SHP77 treated with DMSO at 0.1 percent for 48 hours (cell line): Measurements from ENCODE around the gene CTNNA2.
"Not testable (repeated sequence)": the region's sequence is repeated elsewhere in the genome, so short reads cannot be mapped to it uniquely, and the experiment has no call there.

Experiments
- DNase-seq: peaks from one replicate; lab custom pipeline; 2025; lab: John Stamatoyannopoulos, UW

The CTNNA2 gene

DNA sequence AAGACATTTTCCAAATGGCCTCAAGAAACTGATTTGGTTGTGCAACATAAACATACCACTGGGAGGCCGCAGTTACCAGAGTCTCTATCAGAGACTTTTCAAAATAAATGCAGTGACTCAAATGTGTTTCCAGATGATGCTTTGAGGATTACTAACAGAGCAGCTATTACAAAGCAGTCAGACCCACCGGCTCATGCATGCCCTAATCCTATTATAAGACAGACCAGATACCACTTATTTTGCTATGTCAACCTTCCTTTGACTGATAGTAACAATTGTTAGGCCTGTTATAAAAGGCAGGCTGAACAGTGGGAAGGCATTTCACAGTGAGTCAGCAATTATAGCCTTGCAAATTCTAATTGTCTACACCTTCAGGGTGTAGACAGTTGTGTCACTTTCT is 574.0 kb downstream of the CTNNA2 start:
- DNase-seq = no peak

DNA sequence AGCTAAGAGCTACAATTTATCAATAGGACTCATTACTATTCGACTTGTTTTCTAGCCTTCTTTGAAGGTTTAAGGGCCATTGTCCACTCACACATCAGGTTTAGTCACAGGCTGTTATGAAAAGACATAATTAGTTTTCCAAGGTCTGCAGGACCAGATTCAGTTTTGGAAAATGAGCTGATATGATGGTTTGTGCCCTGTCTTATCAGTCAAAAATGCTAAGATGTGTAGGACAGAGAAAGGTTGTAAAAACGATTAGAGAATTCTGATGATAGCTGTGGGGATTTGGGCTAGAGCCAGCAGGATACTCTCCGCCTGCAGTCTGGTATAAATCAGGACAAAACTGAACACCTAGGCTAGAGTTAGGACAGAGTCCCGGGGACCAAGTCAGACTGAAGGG is 578.4 kb downstream of the CTNNA2 start:
- no peak for DNase-seq

DNA sequence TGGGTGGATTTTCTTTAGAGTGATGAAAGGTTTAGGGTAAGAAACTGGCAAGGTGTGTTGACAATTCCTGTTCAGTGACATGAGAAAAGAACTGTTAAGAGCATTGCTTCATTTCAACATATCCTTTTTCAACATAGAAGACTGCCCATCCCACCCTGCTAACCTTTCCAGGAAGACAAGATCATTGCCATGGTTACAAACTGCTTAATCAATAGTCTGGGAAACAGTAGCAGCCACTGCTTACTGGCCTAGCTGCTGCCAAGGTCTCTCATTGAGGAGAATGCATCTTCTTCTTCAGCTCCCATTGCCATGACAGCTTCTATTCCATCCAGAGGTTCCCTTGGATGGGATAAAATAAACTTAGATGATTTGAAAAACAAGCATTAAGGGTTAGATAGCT is 579.6 kb downstream of the CTNNA2 start:
- no peak for DNase-seq

DNA sequence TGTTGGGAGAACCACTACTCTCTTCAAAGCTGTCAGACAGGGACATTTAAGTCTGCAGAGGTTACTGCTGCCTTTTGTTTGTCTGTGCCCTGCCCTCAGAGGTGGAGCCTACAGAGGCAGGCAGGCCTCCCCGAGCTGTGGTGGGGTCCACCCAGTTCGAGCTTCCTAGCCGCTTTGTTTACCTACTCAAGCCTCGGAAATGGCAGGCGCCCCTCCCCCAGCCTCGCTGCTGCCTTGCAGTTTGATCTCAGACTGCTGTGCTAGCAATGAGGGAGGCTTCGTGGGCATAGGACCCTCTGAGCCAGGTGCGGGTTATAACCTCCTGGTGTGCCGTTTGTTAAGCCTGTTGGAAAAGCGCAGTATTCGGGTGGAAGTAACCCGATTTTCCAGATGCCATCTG is 585.7 kb downstream of the CTNNA2 start:
- not testable (repeated sequence) for DNase-seq

DNA sequence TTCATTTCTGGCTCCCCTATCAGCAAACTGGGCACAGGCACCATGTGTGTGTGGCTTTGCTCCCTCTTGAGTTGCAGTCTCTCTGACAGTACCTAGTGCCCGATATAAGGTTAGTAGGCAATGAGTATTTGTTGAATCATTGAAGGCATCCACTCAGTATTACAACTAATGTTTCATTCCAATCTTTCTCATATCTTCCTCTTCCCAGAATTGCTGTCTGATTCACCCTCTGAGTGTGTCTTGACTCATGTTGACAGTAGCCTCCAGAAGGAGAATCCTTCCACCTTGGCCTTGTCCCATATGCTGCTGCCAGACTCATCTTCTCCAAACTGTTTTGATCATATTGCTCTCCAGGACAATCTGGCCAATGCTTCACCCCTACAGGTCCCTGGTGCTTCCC is 589.2 kb downstream of the CTNNA2 start:
- DNase-seq = no peak

DNA sequence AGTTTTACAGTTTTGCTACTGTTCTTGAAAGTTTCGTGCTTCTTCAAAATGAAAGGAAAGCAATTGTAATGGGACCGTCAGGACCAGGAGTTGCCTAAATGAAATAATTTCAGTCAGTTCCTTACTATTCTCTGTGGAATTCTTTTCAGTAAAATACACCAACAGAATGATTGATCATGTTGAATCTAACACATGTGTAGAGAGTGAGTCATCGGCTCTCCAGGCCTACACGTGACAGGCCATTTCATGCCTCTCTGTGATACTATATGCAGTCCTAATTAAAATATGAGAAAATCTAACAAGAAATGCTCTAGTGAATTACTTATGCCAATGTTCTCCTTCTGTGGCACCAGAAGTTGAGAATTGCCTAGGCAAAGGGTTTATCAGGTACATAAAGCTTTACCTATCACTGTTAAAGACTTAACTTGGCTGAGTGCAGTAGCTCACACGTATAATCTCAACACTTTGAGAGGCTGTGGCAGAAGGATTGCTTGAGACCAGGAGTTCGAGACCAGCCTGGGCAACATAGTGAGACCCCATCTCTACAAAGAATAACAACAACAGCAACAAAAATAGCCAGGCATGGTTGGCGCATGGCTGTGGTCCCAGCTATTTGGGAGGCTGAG is 592.3 kb downstream of the CTNNA2 start:
- DNase-seq = no peak

DNA sequence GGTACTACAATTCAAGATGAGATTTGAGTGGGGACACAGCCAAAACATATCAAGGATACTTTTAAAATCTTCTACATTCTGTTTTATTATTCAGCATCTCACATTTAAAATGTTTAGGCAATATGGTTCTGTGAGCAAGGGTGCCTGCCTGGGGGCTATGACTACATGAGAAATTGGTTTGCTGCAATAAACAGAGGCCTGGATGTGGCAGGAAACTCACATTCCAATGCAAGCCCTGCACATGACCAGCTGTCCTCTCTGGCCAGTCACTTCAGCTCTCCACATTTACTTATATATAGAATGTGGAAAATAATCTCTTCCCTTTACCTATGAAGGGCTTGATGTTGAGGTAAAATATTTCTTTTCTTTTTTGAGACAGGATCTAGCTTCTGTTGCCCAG is 598.3 kb downstream of the CTNNA2 start:
- DNase-seq = no peak

DNA sequence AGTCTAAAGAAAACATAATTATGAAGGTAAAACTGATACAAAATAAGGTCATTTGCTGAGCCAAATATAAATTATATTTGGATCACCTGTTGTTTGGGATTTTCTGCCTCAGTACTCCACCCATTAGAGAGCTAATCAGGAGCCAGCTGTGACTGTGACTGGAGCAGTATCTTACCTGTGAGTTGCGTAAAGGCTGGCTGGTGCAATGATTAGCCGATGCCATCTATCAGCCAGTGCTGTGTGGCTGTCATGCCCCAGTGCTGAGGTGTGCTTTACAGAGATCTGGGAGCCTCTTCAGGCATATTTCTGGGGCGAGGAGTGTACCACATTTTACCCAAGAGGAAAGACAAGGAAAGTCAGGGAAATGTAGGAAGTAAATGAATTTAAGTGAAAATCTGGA is 599.9 kb downstream of the CTNNA2 start:
- DNase-seq = no peak

DNA sequence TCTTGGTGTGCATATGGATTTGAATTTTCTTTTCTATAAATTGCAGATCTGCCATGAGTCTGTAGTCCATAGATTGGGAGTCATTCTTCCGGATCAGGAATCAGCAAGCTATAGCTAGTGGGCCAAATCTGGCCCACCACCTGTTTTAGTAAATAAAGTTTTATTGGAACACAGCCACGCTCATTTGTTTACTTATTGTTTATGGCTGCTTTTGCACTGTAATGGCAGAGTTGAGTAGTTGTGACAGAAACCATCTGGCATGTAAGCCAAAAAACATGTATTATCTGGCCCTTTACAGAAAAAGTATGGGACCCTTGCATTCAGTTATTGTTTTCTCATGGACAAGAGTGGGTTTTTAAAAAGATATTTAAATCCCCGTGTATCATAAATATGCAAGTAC is 600.5 kb downstream of the CTNNA2 start:
- DNase-seq = no peak

DNA sequence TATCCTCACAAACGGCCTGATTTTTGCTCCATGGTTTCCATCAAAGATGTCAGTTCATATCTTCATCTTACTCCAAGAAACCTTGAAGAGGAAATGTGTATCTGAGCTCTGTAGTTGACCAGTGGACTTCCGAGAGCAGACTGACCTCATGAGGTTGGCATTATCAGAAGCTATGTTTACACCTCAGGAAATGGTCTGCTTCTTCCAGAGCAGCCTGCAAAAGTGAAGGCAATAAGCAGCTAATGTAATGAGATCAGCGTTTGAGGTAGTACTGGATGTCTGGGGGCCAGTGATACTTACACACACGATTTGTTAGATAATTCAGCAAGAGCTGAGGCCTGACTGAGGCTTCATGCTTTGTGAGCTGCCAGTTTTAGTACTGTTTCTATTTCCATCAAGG is 602.0 kb downstream of the CTNNA2 start:
- no peak for DNase-seq

DNA sequence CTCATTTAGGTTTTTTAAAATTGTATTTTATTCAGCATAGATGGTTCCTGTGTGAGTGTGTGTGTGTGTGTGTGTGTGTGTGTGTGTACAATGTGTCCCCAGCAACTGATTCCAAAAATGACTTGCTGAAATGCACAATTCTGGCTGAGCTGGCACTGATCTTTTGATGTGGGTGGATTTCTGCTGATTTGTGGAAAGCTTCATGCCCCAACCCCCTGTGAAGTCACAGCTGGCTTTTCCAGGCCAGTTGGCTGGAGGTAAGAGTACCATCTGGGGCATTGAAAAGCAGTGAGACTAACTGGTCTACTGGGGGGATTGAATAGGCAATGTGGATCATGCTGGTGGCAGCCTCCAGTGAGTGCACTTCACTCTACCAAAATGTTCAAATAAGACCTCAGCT is 604.5 kb downstream of the CTNNA2 start:
- no peak for DNase-seq

DNA sequence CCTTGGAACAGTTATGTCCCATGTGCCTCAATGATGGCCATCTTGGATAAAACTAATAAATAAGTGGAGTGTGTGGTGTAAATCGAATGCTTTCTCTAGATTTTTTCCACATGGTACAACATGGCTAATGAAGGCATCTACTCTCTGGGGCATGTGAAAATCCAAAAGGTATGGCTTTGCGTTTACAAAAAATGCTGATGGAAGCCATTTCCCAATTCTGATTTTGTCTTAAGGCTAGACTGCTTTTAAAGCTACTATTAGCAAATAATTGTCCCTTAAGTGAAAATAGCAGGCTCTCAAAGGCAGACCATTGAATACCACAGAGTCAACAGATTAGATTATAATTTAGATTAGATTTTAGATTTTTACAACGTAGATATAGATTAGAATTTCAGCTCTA is 608.0 kb downstream of the CTNNA2 start:
- DNase-seq = no peak

DNA sequence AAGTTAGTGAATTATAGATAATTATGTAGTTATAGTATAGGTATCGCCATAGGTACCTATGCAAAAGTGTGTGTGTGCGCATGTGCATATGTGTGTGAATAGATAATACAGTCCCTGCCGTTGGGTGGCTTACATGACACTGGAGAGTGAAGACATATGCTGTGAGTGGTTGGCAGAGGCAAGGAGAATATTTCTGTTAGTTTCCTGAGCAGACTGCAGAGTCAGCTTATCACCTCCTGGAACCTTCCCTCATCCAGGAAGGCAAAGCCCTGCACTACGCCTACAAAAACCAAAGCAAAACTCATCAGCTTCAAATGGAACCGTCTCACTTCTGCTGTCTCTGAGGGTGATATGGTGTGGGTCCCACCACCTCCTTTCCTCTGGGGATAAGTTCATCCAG is 609.8 kb downstream of the CTNNA2 start:
- no peak for DNase-seq

DNA sequence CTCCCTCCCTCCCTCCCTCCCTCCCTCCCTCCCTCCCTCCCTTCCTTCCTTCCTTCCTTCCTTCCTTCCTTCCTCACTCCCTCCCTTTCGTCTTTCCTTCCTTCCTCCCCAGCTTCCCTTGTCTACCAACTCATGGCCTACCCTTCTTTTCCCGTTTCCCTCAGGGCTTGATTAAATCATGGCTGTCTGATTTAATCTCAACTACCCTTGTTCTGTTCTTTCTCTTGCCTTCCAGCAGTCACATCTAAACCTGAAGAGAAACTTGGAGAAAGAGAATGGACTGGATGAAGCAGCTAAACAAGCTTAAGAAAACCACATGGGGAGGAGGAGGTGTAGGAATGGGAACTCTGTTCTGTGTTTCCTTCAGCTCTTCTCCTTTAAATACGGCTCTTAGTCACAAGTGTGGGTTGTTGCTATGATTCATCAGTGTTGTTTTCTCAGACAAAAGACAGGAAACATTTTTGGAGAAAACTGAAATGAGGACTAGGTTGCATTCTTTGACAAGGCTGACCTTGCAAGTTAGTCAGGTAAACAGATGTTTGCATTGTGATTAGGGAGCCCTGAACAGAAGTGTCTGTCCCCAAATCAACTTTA is 613.8 kb downstream of the CTNNA2 start:
- no peak for DNase-seq

DNA sequence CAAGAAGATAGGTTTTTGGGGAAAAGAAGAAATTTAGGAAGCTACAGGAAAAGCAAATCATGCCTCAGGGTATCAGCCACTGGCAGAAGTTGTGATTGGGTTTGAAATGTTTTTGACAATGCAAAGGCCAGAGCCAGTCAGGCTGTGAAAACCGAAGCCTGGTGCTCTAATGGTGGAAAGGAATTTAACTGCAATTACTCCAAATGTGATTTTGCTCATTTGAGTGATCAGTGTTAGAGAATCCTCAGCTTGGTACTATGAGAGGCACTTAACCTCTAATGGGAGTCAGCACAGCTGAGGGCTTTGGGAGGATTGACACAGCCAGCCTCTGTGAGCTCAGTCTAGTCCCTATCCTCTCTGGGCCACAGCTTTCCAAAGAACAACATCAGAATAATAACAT is 615.2 kb downstream of the CTNNA2 start:
- no peak for DNase-seq

DNA sequence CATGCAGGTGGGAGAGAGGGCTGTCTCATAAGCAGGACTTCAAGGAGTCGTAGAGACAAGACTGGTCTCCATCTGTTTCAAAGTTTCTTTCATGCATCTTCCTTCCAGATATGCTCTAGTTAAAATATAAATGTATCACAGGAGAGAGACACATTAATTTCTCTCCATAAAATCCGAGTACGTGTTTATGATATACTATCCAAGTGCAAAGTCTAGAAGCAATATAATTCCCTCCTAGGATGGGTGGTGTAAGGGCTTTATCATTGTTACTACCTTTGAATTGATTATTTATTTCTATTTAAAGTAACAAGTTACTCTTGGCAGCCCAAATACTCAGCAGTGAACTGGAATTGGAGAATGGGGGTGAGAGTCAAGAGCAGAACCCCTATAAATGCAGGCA is 619.4 kb downstream of the CTNNA2 start:
- no peak for DNase-seq

DNA sequence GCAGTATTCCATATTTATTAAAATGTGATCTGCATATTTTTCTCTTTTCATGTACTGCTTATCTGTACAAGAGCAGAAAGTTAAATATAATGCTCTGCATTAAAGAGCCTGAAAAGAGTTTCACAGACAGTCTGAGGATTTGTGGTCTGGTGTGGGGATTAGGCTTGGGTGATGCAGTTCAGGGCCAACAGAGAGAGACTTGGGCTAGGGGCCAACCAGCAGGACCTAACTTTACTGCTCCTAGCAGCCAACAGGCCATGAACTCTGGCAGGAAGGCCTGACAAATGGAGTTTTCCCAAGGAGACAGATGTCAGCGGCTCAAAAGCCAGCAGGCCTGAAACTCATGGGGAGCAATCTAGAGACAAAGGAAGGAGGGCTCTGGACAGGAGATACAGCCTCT is 622.1 kb downstream of the CTNNA2 start:
- no peak for DNase-seq

DNA sequence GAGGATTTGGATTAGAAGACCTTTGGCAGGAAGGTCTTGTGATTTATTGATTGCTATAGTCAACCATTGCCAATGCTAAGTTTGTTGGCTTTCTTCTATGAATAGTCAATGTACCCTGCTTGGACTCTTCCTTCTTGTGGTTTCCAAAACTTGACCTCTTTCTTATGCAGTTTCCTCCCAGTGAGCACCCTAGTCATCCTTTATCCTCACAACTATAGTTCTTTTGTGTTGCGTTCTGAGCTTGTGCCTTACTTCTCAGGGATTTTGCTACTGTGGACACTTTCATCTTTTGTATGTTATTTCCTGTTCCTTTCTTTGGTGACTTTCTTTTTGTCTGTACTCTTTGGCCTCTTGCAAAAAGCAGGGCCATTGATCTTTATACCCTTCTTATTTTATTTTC is 623.5 kb downstream of the CTNNA2 start:
- no peak for DNase-seq

DNA sequence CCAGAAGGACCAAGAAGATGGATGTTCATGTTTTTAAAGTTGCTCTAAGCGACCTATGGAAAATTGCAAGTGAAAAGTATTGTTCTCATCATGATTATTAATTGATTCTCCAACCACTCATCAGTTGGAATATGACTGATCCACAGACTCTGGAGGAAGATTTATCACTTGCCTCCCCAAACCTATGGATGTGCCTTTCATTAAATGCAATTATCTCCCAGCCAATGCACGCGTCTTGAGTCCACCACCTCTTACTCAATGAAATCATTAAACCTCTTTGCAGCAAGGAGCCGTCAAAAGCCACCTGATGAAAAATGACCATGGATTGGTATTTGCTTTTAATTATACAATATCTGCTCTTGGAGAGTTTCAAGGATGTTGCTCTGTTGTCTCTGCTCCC is 626.1 kb downstream of the CTNNA2 start:
- no peak for DNase-seq

DNA sequence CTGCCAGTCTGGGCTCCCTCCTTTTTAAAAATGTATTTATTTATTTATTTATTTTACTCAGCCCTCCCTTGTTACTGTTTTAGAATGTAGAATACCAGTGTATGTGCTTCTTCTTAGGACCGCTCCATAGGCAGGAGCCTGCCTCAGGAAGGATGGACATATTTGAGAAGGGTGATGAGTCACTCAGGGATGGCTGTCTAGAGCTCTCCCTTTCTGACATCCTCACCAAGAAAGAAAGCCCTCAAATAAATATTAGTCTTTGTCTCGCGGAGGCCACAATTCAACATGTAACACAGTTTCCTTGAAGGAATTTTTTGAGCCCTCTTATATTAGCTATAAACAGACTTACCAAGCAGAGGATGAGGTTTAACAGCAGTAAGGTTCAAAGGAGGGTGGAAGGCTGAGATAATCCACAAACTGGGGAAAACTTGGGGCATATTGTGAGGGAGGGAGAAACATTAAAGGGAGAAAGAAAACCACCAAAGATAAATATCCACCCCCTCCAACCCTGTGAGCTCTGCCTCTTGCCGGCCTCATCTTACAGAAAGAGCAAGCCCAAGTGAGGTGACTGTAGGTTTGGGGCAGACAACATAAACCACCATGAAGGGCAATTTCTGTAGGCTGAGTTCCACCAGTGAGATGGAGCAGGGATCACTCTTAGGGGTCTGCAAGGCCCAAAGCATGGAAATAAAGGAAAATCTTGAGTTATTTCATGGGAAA is 628.3 kb downstream of the CTNNA2 start:
- DNase-seq = no peak

DNA sequence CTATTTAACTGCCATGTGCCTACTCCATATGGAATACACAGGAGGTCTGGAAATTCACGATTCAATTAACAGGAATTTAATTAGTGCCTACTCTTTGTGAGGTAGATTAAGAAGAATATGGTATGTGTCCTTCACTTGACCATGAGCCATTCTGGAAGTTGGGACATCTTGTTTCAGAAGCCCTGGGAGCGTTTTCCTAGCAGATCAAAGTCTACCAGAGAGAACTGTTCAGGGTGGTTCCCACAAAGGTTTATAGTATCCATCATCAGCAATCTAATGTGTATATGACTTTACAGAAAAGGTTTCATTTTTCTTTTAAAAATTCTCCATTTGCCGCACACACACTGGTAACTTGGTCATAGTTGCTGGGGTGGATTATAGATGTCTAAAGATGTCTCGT is 632.6 kb downstream of the CTNNA2 start:
- no peak for DNase-seq

DNA sequence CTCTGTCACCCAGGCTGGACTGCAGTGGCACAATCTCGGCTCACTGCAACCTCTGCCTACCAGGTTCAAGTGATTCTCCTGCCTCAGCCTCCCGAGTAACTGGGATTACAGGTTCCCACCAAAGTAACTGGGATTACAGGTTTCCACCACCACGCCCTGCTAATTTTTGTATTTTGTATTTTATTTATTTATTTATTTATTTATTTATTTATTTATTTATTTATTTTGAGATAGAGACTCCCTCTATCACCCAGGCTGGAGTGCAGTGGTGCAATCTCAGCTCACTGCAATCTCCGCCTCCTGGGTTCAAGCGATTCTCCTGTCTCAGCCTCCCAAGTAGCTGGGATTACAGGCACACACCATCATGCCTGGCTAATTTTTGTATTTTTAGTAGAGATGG is 633.9 kb downstream of the CTNNA2 start:
- DNase-seq = not testable (repeated sequence)

DNA sequence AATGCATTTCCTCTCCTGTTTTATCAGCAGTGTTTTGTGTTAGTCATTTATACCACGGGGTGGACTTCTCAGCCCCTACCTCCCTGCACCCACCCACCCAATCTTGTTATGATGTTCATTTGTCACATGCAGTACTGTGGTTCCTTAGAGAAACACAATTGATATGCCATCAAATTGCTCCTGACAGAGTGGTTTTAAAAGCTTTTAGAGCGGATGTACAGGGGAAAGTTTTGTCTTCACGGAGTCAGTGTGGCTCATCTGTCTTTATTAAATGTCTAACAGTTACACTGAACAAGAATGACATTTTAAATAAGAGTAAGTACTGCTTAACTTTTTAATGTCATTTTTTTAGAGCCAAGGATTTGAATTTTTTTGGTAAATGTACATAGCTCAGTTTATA is 634.8 kb downstream of the CTNNA2 start:
- no peak for DNase-seq

DNA sequence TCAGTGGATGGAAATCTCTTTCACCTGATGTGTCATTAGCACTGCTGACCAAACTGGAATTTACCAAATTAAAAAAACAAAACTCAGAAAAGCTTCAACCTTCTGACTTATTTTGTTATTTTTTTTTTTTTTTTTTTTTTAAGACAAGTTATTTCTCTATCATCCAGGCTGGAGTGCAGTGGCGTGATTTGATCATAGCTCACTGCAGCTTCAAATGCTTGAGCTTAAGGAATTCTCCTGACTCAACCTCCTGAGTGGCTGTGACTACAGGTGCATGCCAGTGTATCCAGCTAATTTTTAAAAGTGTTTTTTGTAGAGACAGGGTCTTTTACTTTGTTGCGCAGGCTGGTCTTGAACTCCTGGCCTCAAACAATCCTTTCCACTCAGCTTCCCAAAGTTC is 636.1 kb downstream of the CTNNA2 start:
- DNase-seq = no peak
